Brain pericyte (primary cell): ENCODE results near the gene IL11RA.
A peak's percentile ranks its signal among the peaks of the same experiment; 100 is the strongest.

ENCODE experiments used
- DNase-seq: peaks from one replicate; pipeline ENCODE4 v3.0.0-alpha.2; 2012; ENCODE audit warnings: low read depth, low spot score

The IL11RA gene

DNA sequence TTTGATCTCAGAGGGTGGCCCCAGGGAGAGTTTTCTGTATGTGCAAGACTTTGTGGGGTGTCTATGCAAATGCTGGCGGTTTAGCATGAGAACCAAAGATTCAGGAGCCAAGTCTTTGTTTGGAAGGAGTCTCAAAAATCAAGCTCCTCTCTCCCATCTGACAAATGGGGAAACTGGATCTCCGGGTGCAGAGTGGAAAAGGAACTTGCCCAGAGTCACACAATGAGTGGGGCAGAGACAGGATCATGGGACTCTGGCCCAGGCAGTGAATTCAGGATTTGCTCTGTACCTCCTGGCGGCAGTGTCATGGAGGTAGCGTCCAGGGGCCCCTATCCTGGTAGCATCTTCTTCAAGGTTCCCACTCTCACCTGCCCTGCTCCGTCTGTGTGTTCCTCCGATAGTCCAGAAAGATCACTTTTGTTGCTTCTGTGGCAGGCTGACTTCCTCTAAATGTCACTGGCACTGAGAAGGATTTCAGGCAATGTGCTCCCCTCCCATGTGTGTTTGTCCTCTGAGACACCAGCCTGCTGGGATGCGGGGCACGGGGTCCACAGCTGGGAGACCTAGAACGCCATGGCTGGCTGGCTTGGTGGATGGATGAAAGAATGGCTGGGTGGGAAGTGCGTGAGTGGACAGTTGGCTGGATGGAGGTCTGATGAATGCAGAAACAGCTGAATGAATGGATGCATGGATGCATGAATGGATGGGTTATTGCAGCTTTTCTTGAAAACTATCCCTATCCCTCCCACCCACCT is 35.5 kb downstream of the IL11RA start:
- DNase-seq, result no peak

DNA sequence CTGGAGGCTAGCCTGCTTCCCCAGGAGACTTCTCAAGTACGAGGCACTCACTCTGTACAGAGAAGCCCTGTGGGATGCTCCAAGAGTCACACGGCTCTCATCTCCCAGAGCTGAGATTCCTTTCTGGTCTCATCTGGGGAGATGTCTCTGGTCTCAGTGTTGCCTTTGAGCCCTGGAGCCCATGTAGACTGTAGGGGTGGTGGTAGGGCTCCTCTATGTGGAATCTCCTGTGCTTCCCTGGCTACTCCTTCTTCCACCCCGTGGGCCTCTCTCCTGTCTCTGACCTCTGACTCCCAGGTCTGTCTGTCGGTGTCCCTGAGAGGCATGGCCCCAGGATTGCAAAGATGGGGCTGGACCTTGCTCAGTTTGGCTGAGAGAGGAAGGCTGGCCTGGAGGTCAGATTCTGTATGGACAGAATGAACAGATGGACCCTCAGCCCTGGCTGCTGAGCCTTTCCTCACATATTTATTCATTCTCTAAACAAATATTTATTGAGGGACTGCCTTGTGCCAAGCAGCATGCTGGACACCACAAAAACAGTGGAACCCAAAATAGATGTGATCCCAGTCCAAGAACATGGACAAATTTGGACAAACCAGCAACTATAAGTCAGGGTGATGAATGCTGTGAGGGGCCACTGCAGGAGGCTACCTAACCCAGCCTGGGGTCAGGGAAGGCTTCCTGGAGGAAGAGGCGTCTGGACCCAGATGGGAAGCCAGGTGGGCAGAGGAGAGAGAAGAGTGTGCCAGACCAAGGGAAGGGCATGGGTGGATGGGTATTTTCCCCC is 36.5 kb downstream of the IL11RA start:
- DNase-seq, result no peak

DNA sequence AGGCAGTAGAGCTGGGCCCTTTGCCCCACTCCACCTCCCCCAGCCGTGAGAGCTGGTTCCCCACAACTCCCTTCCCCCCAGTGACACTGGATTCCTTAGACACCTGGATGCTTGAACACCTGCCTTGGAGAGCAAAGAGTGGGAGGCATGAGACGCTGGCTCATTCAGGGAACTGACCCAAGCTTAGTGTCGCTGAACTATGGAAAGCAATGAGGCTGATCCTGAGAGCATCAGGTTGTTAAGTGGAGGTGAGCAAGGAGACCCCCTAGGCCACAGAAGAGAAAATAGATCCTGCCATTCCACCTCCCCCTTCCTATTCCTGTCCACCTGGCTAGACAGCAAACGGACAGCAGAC is 37.1 kb downstream of the IL11RA start:
- DNase-seq, result no peak

GRCh38 chr9:34689512-34689911 is 37.5 kb downstream of the IL11RA start:
- no peak for DNase-seq

DNA sequence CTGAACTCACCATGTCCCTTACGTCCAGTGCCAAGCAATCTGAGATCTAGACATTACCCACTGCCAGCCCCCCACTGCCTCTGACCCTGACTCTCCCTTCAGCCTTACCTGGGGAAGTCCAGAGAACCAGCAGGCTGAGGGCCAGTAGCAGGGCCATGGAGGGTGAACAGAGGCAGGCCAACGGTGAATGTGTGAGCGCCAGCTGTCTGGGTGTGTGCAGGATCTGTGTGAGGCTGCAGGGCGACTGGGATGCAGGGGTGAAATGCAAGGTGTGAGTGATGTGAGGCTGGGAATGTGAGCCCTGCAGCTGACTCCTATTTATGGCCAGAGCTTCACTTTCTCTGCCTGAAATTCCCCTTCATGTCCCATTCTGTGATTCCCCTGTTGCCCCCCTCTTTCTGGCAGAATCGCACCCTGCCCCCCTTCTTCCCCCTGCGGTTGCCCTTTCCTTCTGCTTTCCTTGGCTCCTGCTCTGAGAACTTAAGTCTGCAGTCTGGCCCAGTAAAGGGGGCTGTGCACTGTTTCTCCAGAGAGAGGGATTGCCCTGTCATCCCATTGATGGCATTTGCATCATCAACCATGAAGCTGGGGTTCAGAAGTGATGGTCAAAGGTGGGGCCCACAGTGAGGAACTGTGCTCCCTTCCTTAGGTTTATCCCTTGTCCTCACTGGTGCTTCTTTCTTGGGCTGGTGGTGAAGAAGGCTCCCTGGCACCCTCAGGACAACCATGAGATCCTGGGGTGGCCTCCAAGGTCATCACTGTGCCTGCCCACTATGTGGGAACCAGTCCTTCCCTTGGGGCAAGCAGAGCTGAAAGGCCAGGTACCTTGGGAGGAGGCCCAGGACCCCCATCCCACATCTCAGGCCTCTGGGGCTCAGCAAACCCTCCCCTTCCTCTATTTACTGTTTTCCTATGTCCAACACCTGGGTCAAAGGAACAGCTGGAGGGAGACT is 39.3 kb downstream of the IL11RA start, which contains the start of gene CCL19:
TSS of gene CCL19 (minus strand) at position 294 of the 953 bp plus-strand sequence. CDS start at position 157, 137 bp downstream.
- no peak for DNase-seq

- no peak for DNase-seq
Observed at GRCh38 chr9:34691936-34692315, 39.9 kb downstream of the IL11RA start.

DNA sequence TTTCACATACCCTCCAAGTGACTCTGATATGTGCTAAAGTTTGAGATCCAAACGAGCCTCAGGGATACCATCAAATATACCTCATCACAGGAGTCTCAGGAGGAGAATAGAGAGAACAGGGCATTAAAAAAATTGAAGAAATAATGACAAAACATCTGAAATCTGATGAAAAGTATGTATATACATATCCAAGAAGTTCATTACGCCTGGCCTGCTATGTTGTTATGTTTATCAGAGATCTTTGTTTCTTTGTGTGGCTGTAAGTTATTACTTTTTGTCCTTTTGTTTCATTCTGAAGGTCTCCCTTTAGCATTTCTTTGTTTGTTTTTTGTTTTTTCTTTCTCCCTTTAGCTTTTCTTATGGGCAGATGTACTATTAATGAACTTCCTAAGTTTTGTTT is 41.6 kb downstream of the IL11RA start:
- DNase-seq, result no peak

- DNase-seq, result no peak
Observed at GRCh38 chr9:34694811-34695210, 42.8 kb downstream of the IL11RA start.

GRCh38 chr9:34701023-34701768 is 49.2 kb downstream of the IL11RA start:
- no peak for DNase-seq

- DNase-seq, result peak; percentile 62
Observed at GRCh38 chr9:34701769-34702736, 50.1 kb downstream of the IL11RA start.

DNA sequence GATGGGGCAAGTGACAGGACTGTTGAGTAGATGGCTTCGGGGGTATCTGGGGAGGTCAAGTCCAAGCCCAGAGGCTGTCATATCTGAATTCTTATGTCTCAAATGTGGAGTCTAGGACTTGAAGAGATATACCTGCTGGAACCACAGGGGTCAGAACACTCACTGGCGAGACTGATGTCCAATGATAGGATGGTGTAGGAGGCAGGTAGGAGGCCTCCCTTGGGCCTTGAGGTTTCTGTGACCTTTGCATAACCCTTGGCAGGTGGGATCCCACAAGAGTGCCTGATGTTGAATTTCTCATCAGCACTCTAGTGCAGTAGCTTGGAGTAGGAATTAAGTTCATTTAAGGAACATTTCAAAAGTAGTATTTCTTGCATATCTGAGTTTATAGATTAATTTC is 55.1 kb downstream of the IL11RA start:
- DNase-seq, result no peak

GRCh38 chr9:34709196-34709978 is 57.4 kb downstream of the IL11RA start:
- DNase-seq, result no peak

DNA sequence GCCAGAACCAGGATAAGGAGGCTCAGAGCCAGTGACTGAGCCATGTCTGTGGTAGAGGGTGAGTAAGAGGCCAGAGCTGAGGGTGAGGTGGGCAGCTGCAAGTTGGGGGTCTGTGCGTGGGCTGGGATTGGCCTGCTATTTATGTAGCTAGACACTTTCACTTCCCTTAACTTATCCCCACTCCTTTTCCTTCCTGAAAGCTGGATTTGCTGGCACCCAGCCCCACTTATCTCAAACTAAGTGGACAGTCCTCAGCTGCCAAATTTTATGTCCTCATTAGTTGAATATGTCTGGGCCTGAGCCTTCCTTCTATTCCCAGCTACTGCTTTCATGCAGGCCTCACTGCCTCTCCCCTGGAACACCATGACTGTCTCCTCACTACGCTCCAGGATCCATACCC is 58.0 kb downstream of the IL11RA start, which contains the start of gene CCL21:
TSS of gene CCL21 (minus strand) at position 114 of the 400 bp plus-strand sequence. CDS start at position 44, 70 bp downstream.
- no peak for DNase-seq
